Stomach (tissue), 4 donors: ENCODE results near the gene FMN1.

Experiments
- EP300 ChIP-seq: sonication (generic); formaldehyde crosslinking; IDR thresholded peaks from one replicate; pipeline ENCODE4 v1.6.1; 2017; ENCODE audit warnings: antibody characterized with exemption
- TF ChIP-seq, protein P1 (sequence below), 7 experiments: fragments of 450-650 bp in 4 of 7; fragments of 200-600 bp in 3 of 7; sonication (generic) in 3 of 7; IDR thresholded peaks; one replicate each; pipeline ENCODE4 v1.5.1; 2016 to 2019; ENCODE audit warnings: antibody characterized with exemption in 7 of 7, control low read depth in 2 of 7, mild to moderate bottlenecking in 1 of 7

GRCh38 chr15:32959077-32959476 is 235.4 kb downstream of the FMN1 start:
- no peak for TF ChIP-seq EP300
- TF ChIP-seq, protein P1, sequence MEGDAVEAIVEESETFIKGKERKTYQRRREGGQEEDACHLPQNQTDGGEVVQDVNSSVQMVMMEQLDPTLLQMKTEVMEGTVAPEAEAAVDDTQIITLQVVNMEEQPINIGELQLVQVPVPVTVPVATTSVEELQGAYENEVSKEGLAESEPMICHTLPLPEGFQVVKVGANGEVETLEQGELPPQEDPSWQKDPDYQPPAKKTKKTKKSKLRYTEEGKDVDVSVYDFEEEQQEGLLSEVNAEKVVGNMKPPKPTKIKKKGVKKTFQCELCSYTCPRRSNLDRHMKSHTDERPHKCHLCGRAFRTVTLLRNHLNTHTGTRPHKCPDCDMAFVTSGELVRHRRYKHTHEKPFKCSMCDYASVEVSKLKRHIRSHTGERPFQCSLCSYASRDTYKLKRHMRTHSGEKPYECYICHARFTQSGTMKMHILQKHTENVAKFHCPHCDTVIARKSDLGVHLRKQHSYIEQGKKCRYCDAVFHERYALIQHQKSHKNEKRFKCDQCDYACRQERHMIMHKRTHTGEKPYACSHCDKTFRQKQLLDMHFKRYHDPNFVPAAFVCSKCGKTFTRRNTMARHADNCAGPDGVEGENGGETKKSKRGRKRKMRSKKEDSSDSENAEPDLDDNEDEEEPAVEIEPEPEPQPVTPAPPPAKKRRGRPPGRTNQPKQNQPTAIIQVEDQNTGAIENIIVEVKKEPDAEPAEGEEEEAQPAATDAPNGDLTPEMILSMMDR (IDR thresholded peaks at IDR 0.05): no peak
